ENCODE measurements around the gene FDX1.

DNA sequence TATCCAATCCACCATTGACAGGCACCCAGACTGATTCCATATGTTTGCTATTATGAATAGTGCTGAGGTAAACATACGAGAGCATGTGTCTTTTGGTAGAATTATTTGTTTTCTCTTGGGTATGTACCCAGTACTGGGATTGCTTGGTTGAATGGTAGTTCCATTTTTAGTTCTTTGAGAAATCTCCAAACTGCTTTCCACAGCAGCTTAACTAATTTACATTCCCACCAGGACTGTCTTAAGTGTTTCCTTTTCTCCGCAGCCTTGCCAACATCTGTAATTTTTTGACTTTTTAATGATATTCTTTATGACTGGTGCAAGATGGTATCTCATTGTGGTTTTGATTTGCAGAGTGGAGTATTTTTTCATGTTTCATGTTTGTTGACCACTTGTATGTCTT, 8.3 kb downstream of the FDX1 start:
- TF ChIP-seq POLR2A (IDR thresholded peaks at IDR 0.05) = no peak
- TF ChIP-seq, protein P1, sequence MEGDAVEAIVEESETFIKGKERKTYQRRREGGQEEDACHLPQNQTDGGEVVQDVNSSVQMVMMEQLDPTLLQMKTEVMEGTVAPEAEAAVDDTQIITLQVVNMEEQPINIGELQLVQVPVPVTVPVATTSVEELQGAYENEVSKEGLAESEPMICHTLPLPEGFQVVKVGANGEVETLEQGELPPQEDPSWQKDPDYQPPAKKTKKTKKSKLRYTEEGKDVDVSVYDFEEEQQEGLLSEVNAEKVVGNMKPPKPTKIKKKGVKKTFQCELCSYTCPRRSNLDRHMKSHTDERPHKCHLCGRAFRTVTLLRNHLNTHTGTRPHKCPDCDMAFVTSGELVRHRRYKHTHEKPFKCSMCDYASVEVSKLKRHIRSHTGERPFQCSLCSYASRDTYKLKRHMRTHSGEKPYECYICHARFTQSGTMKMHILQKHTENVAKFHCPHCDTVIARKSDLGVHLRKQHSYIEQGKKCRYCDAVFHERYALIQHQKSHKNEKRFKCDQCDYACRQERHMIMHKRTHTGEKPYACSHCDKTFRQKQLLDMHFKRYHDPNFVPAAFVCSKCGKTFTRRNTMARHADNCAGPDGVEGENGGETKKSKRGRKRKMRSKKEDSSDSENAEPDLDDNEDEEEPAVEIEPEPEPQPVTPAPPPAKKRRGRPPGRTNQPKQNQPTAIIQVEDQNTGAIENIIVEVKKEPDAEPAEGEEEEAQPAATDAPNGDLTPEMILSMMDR (IDR thresholded peaks at IDR 0.05) = no peak

Measured in adrenal gland (tissue), 5 donors.